GM21423 (cell line): Measurements from ENCODE around the gene PSMA5.

ENCODE experiments used
- ATAC-seq: cut with Tn5 transposase; IDR thresholded peaks from one replicate; pipeline ENCODE4 v1.9.1; 2021; ENCODE audit warnings: mild to moderate bottlenecking, moderate library complexity; ENCODE audit not compliant: unreplicated experiment

Gene PSMA5

DNA sequence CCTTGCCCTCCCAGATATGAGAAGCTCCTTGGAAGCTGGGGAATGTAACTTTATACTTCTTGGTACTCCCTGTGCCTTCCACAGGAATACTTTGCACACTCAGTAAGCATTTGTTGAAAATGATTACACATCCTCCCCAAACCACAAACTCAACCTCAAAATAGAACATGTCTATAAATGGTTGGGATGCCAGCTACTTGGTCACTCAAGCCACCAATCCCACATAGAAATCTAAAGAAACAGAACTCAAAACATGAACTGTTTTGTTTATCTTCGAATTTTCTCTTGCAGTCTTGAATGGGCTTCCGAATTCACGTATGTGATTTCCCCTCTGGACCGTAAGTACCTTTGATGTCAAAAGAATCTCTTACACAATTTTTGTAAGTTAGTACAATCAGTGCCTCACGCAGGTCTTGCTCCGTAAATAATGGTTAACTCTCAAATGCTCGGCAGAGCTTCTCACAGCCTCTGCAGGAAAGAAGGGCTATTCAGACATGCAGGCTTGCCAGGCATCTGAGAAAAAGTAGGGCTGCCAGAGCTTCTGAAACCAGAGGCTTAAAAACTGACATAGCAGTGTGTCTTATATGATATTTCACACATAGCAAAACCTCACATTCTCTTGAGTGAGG lies 55.4 kb downstream of the PSMA5 start:
- no peak for ATAC-seq

DNA sequence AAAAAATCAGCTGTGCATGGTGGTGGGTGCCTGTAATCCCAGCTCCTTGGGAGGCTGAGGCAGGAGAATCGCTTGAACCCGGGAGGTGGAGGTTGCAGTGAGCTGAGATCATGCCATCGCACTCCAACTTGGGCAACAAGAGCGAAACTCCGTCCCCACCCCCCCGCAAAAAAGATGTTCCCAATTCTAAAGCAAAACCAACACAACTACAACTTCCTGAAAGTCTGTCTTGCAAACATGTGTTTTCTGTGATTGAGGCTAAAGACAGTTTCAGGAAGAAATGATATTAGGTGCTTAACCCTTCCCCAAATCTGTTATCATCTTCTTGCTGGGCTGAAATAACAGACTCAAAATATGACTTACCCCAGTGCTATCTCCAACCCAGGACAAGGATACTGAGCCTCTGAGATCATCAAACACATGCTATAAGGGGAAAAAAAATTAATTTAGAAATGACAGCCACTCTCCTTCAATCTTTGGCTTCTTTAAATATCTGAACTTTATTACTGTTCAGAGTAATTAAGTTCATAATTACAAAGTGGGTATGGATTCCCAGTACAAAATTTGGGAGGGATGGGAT lies 57.0 kb downstream of the PSMA5 start:
- ATAC-seq, result no peak

DNA sequence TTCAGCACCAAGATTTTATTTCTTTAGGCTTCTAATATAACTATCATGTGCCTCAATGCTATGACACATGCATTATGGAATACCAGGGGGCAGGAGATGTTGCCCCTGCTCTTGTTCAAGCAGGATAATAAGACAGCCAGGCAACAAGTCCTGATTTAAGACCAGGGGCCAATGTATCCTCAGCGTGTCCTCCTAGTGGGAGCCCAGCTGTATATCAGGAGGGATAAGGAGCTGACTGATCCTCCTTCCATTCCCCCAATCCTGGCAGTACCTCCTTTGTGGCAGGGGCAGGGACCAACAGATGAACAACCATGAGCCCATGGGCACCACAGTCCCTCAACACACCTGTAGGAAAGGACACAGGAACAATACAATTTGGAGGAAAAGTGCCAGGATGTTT lies 57.8 kb downstream of the PSMA5 start:
- ATAC-seq, result no peak

DNA sequence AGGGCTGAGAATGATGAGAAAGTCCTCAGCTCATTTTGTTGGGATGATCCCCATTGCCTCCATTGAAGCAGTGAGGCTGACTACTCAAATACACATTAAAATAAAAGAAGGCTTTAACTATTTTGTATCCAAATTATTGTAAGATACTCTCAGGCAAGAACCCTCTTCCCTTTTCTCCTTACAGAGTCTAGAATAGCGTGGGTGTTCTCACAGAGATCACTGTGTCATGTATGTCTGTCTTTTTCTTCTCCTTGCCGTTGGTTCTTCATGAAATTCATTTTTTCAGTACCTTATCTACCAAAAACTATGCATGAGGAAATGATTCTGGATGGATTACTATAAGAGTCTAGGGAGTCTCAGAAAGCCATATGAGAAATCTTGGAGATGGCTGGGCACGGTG lies 58.6 kb downstream of the PSMA5 start:
- ATAC-seq, result no peak

DNA sequence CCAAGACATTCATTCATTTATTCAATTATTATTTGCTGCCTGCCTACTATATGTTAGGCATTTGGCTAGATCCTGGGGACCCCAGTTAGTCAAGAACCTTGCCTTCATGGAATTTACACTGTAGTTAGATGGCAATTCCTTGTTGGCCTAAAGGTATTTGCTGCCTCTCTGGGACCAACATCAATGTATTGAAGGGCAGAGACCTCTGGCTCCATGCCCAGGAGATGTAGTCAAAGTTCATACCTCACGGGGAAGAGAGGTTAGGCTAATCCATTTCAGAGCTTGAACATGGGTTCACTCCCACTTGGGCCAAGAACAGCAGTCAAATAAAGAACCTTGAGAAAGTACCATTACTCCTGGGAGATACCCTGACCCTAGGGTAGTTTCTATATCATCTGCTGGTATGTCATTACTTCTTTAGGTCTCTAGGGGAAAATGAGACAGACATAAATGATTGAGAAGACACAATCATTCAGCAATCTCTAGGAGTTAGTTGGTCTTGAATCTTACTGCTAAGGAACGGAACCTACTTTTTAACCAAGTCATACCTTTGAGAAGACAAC lies 60.5 kb downstream of the PSMA5 start:
- ATAC-seq, result no peak

DNA sequence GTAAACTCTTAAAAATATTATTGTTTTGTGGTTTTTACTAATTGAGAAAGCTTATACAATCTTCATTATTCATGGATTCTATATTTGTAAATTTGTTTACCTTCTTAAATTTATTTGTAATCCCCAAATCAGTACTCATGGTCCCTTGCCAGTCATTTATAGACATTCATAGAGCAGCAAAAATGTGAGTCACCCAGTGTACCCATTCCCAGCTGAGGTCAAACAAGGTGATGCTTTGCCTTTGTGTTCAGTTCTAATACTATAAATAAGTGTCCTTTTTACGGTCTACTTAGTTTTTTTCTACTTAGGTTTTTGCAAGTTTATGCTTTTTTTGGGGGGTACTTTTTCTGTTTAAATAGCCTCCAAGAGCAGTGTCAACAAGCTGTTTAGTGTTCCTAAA lies 64.6 kb downstream of the PSMA5 start:
- no peak for ATAC-seq

DNA sequence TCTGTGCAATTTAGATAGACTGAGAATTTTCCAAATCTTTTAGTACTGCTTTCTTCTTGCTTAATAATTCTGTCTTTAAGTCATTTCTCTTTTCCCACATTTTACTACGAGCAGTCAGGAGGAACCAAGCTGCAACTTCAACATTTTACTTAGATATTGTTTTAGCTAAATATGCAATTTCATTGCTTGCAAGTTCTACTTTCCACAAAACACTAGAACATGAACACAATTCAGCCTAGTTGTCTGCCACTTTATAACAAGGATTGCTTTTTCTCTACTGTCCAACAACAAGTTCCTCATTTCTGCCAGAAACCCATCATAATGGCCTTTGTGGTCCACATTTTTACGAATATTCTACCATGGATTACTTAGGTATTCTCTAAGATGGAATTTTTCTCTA lies 65.2 kb downstream of the PSMA5 start:
- no peak for ATAC-seq

DNA sequence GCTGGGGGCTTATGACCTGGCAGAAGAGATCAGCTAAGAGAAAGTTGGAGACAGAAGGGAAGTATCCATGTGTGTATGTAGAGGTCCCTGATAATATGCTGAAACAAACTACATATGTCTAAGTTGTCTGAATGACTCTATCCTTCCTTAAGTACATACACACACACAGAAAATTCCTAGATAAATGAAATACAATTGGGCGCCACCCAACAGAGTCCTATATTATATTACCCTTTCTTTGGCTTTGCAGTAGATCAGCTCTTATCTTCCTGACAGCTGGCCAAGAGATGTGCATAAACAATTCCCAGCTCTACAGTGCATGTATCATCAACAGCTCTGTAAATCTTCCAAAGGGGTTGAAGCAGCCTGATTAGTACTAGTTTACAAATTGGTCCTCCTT lies 68.6 kb downstream of the PSMA5 start:
- no peak for ATAC-seq

DNA sequence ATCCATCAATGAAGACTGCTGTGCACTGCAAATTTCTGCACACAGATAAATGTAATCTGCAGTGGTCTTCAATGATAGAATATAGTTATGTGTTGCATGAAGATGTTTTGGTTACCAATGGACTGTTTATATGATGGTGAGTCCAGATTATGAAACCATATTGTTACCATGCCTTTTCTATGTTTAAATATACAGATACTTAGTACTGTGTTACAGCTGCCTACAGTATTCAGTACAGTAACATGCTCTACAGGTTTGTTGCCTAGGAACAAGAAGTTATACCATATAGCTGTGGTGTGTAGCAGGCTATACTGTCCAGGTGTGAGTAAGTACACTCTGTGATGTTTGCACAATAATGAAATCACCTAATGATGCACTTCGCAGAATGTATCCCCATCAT lies 69.3 kb downstream of the PSMA5 start:
- ATAC-seq, result no peak

DNA sequence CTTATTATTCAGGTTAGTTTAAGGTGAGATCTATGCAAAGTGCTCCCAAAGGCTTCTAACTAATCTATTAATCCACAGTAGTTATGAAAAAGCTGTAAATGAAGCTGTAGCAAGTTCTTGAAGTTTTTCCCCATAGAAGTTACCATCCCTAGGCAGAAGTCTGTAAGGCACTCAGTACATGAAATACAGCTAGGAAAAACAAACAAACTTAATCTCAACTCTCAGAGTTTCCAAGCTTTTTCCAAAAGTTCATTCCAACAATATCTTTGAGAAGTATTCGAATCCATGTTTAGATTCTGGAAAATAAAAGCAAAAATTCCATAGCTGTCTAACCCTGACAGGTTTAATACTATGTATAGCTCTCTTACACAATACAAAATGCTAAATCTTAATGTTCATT lies 69.7 kb downstream of the PSMA5 start:
- ATAC-seq, result no peak

DNA sequence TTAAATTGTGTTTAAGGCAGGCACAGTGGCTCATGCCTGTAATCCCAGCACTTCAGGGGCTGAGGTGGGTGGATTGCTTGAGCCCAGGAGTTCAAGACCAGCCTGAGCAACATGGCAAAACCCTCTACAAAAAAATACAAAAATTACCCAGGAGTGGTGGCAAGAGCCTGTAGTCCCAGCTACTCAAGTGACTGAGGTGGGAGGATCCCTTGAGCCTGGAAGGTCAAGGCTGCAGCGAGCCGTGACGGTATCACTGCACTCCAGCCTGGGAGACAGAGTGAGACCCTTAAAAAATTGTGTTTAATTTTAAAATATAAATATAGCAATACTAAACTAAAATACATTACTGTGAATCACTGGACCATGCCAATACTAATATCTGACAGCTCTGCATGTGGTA lies 71.3 kb downstream of the PSMA5 start:
- ATAC-seq, result no peak

DNA sequence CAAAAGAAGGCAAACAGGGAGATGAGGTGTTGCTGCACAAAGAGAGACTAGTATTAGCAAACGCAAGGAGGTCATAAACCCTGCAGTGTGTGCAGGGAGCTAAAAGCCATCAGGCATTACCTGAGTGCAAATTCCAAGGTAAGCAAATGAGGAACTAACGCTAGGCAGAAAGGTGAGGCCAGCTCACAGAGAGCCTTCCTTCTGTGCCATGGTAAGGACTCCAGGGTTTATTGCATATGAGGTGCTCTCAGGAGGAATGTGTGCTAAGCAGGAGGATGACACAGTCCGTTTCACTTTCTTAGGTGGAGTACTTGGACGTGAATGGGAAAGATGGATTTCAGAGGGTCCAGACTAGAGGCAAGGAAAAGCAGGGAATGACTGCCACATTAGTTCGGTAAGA lies 74.8 kb downstream of the PSMA5 start:
- no peak for ATAC-seq

DNA sequence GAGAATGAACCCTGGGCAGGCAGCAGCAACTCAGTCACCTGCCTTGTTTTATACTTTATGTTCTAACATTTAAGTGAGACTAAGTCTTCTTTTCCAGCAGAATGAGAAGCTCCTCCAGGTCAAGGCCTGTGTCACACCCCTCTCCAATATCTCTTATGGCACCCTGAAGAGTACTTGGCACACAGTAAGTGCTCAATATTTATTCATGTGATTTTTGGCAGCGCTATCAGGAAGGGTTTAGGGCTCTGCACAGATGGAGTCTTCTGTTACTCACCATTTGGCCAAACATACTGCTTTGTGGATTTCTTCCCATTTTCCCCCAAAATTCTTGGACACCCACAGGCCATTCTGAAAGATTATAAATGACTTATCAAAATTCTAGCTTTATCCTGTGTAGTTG lies 75.6 kb downstream of the PSMA5 start:
- no peak for ATAC-seq

DNA sequence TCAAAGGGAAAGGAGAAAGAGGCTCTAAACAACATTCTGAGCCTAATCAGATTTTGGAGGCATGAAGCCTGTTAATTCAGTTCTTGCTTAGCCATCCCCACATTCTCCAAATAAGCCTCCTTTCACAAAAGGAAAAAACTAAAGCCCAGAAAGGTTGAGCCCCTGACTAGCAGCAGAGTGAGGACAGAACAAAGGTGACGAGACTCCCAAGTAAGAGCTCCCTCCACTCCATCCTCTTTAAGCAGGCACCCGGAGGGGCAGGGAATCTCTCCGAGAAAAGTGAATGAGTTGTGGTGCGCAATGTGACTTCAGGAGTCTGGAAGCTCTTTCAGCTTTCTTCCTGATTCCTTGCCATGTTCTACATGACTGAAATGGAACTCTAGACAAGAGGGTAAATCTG lies 76.1 kb downstream of the PSMA5 start:
- no peak for ATAC-seq
